H4 (cell line): ENCODE measurements around the gene DNAH7. TPM values are rescaled to one million over a fixed set of nuclear protein-coding genes. Genes with fewer than 3 reads are reported as not detected.

Source experiments
- DNase-seq: peaks from one replicate; pipeline ENCODE4 v3.0.0-alpha.2; 2015; ENCODE audit warnings: low spot score
- total RNA-seq: library from RNA; depleted of rRNA; stranded (reverse); fragments of >200 nt; shearing (Covaris generic); gene quantifications from 2 replicates; pipeline ENCODE4 v1.2.3, GENCODE V29; 2014

DNAH7 gene
- total RNA-seq, 1 experiment from 2014 or later = 0.50 TPM

DNA sequence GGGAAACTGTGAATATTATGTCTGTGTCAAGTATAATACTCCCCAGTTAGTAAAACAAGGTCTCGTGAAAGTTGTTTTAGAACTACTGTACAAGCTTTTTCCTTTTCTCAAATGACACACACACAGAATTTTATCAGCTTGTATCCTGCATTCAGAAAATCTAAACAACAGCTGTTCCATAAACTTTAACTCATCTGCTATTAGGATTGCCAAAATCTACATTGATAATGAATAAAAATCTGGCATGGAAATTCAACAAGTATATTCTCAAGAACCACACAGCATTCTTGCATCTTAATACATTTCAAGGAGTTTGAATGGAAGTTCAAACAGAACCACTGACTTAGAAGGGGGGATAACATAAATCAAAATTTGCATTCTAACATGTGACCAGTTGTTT, 260.4 kb downstream of the DNAH7 start:
- no peak for DNase-seq

DNA sequence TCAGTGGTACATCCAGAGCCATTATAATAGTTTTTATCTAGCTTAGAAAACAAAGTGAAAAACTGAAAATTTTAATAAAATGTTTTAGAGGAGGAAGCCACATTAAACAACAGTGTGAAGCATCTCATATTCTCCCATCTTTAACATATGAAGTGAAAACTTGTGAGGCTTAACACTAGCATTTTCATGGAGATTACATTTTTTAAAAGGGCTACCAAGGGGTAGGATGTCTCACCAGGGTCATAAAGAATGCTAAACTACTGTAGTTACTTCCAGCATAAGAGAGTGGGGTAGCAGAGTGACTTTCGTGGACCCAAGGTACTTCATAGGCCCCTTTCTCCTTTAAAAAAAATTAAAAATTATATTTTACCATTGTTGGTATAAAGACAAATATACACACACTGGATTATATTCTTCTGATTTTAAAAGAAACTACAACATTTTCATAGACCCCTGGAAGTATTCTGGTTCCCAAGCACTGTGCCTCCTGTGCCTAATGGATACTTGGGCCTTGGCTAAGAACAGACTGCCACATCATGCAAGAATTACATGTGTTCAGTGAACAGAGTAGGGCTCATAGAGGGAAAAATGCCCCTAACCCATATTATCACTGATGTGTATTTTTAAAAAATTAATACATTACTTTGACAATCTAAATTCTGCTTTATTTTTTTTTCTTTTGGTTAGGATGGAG, 263.2 kb downstream of the DNAH7 start:
- no peak for DNase-seq

DNA sequence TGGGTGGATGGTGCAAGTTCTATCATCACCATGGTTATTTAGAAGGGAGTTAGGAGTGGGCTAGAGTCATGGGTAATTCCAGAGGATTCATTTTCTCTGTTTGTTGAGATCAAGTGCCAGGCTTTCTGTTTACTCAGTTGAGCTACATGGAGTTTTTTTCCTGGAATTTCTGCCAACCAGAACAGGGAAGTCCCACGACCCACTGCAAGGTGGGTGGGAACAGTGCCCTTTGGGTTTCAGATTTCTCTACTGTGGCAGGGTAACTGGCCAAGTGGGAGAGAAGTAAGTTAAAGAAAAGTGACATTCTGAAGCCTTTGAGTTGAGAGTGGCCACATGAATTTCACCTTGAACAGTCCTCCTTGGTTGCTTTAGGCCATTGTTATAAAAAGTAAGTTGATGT, 272.8 kb downstream of the DNAH7 start:
- DNase-seq = no peak

DNA sequence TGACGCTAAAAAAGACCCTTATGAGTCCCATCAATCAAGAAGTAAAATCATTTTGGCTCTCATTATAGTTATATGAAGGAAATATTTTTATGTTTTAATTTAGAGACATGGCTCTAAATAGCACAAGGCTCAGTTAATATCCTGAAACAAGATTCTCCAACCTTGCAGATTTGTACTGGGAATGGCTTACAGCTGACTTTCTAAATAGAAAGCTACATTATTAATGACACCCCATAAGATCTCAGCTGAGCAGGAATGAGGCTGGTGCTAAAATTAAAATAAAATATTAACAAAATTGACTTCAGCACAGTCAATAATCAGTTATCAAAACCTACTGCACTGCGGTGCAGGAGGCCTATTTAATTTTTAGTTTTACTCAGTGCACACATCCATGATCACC, 274.8 kb downstream of the DNAH7 start:
- DNase-seq = no peak

DNA sequence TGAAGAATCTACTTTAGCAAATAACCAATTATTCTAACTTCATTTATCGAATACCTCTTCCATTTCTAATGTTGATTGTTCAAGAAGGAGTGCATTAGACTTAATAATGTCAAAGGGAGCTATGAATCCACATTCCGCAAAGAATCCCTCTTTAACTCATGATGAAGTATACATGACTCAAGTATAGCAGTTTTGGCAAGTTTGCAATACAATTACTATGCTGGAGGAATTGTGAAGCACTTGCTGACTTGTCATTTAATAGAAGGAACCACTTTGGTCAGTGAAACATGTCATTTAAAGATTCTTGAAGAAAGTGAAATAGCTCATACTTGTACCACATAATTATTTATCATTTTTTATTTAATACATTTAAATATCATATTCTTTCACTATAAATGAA, 286.5 kb downstream of the DNAH7 start:
- DNase-seq = no peak

DNA sequence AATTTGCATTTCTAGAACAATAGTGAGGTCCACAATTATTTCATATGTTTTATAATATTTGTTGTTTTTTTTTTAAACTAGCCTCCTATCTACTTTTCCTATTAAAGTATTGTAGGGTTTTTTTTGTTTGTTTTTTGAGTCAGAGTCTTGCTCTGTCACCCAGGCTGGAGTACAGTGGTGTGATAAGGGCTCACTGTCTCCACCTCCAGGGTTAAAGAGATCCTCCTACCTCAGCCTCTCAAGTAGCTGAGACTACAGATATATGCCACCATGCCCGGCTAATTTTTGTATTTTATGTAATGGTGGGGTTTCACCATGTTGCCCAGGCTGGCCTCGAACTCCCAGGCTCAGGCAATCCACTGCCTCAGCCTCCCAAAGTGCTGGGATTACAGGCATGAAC, 289.1 kb downstream of the DNAH7 start:
- peak; percentile 24 for DNase-seq

DNA sequence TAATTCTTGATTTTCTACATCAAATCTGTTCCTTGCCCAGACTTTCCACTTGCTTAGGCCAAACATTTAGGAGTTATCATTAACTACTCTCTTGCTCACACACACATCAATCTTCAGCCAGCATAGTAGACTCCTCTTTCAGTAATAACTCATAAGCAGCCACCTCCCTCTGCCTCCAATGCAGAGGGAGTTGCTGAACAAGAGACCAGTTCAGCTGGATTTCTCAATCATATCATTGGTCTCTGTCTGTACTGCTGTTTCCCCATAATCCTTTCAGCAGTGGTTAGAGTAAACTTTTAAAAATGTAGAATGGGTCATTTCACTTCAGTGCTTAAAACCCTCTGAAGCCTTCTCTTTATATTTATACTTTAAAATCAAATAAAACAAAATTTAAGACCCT, 298.7 kb downstream of the DNAH7 start:
- DNase-seq = no peak

DNA sequence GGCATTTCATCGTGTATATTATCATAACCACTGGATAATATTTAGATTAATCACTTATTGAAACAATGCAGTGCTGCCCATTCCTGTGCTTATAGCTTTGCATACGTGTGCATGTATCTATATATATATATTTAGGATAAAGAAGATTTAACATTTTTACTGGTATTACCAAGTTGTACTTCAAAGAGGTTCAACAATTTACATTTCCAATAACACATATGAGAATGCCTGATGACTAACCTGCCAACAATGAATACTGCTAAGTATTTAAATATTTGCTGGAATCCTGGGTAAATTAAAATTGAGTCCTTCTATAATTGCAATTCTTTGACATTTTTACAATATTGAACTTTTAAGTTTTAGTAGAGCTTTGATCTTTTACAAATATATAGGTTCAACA, 300.2 kb downstream of the DNAH7 start:
- DNase-seq = no peak

DNA sequence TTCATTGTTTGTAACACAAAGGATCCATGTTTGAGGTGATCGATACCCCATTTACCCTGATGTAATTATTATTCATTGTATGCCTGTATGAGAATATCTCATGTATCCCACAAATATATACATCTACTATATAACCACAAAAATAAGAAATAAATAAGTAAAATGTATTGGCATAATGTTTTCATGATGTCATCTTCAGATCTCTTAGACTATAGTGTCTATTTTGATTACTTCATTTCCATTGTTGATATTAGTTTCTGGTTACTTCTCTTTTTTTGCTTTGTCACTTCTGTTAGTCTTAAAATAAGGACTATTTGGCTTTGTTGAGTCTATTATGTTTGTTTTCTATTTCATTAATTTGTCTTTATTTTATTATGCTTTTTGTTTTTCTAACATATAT, 301.9 kb downstream of the DNAH7 start:
- DNase-seq = no peak

DNA sequence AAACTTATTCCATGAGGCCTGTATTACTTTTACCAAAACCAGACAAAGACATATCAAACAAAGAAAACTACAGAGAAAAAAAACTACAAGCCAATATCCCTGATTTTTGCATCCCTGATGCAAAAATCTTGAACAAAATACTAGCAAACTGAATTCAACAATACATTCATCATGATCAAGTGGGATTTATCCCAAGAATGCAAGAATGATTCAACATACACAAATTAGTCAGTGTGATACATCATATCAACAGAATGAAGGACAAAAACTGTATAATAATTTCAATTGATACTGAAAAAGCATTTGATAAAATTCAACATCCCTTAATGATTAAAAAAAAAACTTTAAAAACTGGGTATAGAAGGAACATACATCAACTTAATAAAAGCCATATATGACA, 304.8 kb downstream of the DNAH7 start:
- no peak for DNase-seq

DNA sequence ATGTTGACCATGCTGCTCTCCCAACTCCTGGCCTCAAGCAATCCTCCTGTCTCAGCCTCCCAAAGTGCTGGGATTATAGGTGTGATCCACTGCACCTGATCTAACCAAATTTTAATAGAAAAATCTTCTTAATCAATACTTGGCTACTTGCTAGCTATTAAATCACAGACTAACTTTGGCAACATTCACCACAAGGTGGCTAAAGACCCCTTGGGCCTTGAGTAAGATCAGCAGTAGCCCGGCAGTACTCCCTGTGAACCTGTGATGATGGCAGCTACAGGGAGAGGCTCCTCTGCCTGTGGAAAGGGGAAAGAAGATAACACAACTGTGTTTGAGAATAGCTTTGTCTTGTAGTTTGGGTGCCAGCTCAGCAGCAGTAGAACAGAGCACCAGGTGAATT, 308.8 kb downstream of the DNAH7 start:
- no peak for DNase-seq

DNA sequence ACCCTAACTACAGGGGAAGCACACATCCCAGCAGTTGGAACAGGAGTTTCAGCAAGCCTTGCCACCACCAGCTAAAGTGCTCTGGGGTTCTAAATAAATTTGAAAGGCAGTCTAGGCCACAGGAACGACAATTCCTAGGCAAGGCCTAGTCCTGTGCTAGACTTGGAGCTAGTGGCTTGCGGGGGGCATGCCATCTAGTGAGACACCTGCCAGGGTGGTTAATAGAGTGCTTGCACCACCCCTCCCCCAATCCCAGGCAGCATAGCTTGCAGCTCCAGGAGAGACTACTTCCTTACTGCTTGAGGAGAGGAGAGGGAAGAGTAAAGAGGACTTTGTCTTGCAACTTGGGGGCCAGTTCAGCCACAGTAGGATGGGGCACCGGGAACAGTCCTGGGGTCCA, 309.8 kb downstream of the DNAH7 start:
- DNase-seq = no peak

DNA sequence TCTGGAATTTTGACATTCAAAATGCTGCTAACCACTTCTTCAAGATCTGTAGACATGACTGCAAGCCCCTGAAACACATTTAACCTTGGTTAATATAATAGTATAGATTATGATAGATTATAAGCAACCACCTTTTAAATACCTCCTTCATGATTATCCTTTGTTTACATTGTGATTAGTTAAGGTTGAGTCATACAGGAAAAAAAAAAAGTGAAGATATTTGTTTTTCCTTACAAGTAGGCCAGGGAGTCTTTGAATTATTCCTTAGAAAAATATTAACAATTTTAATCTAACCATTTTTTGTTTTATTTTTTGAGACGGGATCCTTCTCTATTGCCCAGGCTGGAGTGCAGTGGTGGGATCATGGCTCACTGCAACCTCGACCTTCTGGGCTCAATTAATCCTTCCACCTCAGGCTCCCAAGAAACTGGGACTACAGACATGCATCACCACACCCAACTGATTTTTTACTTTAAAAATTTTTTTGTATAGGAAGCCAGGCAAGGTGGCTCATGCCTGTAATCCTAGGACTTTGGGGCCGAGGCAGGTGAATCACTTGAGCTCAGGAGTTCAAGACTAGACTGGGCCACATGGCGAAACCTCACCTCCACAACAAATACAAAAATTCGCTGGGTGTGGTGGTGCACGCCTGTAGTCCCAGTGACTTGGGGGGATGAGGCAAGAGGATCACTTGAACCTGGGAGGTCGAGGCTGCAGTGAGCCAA, 312.3 kb downstream of the DNAH7 start:
- DNase-seq = no peak

DNA sequence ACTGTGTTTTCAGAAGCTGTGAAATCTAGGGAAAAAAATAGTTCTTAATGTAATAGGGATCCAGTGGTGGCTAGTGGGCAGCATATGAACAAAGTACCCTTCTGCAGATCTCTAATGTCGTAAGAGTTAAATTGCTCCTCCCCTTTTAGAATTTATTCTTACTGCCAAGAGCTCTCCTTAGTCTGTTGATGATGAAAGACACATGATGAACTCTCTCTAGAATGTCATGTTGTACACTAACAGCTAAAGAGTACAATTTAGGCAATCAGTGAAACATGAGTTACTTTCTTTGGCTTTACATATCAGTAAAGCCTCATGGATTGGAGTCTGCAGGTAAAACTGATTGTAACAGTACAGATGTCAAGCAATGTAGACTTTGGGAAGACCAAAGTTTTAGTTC, 327.4 kb downstream of the DNAH7 start:
- no peak for DNase-seq

DNA sequence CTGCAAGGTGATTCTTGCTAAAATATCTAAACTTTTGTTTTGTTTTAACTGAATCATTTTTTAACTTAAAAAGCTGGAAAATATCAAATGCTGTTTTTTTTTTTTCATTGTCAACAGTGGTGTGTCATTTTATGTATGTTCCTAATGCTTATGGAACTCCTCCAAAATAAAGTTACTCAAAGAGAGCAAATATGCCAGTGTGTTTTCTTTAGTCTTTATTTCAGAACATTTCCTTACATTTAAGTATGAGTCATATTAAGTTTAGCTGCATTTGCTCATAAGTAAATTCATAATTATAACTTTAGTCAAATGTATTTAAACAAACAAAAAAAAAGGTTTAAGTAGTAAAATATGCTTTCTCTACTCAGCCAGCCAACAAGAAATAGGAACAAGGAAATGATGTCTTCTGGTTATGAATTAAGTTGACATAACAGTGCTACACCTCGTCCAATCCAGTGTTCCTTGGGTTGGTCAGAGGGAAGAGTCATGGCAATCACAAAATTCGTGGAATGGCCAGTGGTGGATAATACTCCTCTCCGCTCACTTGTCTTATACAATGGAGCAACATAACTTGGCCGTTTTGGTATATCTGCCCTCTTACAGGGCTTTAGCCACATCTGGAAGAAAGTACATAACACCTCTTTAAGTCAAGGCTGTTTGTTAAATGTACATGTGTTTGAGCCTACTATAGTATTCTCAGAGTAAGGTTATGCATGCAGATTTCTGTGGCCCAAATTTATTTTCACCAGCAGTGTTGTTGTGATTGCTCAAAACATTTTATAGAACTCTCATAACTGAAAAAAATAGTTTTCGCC, 330.9 kb downstream of the DNAH7 start:
- DNase-seq = no peak

DNA sequence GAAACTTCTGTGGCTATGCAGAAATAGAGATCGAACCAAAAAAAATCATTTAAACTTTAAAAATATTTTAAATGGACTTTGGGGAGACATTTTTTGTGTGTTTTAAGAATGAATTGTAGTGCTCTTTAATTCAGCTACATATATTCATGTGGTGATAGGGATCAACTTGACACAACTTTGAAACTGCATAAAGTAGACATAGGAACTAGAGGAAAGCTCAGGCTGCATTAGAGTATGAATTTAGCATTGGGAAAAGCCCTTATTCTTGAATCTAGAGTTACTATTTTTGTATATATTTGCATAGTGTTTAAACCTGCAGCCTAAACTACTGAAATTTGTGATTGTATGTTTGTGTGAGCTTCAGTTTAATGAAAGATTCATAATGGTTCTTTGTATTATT, 333.3 kb downstream of the DNAH7 start:
- DNase-seq = no peak

DNA sequence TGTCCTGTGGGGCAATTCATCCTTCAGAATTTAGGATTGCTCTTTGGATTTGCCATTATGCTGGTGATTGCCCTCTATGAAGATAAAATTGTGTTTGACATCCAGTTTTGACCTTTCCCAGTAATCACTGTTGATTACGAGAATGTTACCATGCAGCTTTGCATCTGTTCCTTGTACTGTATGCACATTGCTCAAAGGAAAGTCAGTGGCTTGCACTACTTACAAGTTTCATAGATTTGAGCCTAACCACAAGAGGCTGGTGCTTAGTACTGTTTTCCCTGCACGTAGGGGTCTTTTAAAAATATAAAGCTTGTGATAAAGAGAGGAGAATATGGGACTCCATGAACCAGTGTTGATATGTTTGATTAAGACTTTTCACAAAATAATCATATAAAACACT, 333.7 kb downstream of the DNAH7 start:
- DNase-seq = no peak

DNA sequence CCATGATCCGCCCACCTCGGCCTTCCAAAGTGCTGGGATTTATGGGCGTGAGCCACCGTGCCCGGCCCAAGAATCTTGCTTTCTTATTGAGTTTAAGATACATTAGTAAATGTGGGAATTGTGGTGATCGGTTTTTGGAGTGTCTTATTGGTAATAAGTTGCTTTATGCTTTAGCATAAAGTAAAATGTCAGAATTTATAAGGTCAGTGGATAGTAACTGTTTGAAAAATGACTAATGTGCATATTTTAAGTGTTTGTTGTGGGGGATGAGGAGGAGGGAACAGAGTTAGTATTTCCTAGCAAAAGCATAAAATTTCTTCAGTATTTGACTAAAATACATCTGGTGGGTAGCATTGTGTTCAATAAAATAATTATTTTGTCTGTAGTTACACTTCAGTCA, 334.2 kb downstream of the DNAH7 start:
- no peak for DNase-seq

DNA sequence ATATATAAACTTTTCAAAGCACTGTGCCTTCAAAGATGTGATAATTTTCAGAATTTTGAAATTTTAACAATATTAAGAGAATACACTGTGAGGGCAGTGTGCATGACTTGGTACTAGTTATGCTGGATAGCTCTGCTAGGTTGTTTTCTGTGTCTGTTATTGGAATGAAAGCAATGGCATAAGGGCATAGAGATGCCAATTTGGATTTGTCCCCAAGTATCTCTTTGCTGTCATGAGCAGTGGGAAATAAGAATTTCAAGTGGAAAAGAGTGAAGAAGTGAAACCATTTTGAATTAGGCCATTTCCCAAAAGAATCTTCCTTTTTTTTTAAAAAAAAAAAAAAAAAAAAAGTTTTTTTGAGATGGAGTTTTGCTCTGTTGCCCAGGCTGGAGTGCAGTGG, 334.8 kb downstream of the DNAH7 start:
- DNase-seq = no peak

DNA sequence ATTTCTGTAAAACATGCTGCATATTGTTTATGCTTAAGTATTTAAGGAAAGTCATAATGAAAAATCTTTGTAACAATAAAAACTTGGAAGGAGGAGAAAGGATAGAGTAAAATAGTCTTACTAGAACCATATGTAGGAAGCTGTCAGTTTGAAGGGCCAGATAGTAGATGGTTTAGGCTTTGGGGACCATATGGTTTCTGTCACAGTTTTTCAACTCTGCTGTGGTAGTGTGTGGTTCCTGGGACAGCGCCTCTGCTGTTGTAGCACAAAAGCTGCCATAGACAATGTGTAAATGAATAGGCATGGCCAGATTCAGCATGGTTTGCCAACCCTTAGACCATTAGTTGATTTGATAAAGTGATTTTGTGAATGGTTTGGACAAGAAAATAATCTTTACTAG, 336.1 kb downstream of the DNAH7 start:
- no peak for DNase-seq

DNA sequence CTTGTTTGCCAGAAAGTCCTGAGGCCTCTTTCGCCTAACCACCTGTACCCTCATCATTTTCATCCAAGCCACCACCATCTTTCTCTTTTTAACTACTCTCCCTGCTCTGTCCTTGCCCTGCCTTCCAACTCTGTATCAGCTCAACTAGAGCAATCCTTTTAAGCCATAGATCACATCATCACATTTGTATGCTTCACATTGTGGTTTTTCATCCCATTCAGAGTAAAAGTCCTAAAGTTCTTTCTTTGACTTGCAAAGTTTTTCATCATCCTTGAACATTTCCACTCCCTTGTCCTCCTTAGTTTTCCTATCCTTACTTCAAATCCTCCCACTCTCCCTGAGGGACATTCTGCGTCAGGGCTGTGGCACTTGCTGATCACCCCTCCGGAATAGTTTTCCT, 337.7 kb downstream of the DNAH7 start:
- DNase-seq = no peak

DNA sequence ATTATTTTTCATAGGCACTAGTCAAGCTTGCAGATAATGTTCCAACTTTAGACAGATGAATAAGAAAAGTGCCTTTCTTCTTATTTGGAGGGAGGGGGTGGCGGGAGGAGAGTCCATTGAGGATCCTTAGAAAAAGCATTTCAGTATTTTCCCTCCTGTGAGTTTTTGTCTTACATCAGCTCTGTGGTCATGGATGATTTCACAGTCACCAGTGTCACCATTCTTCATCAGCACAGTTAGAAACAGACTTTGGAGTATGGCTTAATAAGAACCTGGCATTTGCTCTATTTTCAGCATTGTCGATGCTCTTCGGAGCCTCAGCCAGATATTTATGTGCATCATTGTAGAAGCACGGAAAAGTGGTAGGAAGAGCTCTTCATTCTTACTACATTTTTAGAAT, 341.5 kb downstream of the DNAH7 start:
- DNase-seq = no peak

DNA sequence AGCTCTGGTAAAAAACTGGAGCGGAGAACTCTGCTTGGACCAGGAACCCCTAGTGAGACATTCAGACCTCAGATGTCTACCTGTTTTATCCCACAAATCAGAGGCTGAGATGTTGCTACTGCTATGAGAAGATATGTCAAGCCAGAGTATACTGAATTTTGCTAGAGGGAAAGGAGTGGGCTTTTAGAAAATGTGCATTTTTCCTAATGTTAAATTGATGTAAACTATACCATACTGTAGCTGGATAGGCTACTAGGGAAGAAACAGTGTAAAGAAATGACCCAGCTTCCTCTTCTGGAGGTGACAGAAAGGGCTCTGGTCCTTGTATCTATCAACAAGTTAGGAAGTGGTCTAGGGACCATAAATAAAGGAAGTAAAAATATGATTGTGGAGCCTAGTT, 346.6 kb downstream of the DNAH7 start:
- DNase-seq = no peak
